GM12892 (cell line): ENCODE measurements around the gene BAZ1B.

ENCODE experiments used
- POLR2A ChIP-seq: IDR thresholded peaks from 2 replicates; pipeline ENCODE4 v1.6.1; 2011; ENCODE audit warnings: low read depth, low read length, control low read depth
- POLR2AphosphoS5 ChIP-seq: IDR thresholded peaks from 2 replicates; pipeline ENCODE4 v1.6.1; 2011; ENCODE audit warnings: low read depth, low read length, control low read depth
- TAF1 ChIP-seq: IDR thresholded peaks from 2 replicates; pipeline ENCODE4 v1.6.1; 2011; ENCODE audit warnings: low read depth, mild to moderate bottlenecking, control low read depth, low read length, borderline replicate concordance

DNA sequence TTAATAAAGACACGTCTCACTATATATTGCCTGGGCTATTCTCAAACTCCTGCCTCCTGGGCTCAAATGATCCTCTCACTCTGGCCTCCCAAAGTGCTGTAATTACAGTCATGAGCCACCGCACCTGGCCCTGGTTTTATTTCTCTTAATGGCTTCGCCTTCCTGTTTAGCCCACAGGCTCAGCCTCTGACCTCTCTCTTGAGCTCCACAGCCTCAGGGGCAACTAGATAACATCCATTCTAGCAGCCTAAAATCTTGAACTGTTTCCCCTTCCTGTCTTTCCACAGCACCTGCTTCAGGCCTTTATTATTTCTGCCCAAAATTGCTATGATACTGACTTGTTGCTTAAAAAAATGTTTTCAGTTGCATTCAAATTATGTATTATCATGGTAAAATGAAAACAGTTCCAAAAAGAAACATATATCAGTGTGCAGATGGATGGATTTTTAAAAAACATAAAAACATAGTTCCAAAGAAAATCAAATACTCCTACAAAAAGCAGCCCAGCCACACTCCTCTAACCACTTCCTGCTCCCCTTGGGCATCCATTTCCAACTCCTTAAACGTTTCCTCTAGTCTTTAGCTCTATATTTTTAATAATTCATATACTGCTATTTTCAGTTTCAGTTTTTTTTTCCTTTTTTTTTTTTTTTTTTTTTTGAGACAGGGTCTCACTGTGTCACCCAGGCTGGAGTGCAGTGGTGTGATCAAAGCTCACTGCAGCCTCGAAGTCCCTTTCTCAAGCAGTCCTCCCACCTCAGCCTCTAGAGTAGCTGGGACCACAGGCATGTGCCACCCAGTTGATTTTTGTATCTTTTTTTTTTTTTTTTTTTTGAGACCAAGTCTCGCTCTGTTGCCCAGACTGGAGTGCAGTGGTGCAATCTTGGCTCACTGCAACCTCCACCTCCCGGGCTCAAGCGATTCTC lies 5.1 kb upstream of the BAZ1B start:
- no peak for TF ChIP-seq POLR2AphosphoS5
- no peak for TF ChIP-seq TAF1
- no peak for TF ChIP-seq POLR2A
